HUDEP-2 (cell line): ENCODE measurements around the gene MET.
"Not testable (repeated sequence)": the region's sequence is repeated elsewhere in the genome, so short reads cannot be mapped to it uniquely, and the experiment has no call there.

ENCODE experiments used
- DNase-seq, 76 experiments: peaks; one replicate each; lab custom pipeline; 2025; ENCODE audit not compliant: unreplicated experiment in 76 of 76; lab: John Stamatoyannopoulos, UW

The MET gene

GRCh38 chr7:116697152-116697551 is 25.2 kb downstream of the MET start:
- DNase-seq, result no peak

DNA sequence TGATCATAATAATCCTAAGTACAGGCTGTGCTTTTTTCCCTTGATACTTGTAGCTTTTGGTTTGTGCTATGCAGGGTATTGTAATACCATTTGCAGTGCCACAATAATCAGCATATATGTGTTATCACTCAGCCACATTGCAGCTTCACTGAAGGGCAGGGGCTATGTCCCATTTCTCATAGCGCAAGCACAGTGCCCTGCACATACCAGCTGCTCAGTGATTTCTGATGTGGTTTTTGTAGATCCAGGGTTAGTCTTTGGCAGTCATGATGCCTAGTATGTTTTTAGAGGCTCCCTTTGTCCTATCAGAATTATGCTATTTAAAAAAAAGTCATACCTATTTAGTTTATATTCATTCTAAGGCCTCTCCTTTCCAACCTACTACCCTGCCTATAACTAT is 25.8 kb downstream of the MET start:
- DNase-seq, result no peak

GRCh38 chr7:116698396-116698795 is 26.4 kb downstream of the MET start:
- no peak for DNase-seq

DNA sequence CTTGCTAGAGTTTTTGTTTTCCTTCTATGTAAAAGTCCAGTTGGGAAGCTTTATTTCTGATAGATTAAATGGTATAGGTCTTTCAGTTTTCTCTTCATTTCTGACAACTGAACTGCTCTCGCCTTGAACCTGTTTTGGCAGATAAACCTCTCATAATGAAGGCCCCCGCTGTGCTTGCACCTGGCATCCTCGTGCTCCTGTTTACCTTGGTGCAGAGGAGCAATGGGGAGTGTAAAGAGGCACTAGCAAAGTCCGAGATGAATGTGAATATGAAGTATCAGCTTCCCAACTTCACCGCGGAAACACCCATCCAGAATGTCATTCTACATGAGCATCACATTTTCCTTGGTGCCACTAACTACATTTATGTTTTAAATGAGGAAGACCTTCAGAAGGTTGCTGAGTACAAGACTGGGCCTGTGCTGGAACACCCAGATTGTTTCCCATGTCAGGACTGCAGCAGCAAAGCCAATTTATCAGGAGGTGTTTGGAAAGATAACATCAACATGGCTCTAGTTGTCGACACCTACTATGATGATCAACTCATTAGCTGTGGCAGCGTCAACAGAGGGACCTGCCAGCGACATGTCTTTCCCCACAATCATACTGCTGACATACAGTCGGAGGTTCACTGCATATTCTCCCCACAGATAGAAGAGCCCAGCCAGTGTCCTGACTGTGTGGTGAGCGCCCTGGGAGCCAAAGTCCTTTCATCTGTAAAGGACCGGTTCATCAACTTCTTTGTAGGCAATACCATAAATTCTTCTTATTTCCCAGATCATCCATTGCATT is 27.1 kb downstream of the MET start:
- no peak for DNase-seq

DNA sequence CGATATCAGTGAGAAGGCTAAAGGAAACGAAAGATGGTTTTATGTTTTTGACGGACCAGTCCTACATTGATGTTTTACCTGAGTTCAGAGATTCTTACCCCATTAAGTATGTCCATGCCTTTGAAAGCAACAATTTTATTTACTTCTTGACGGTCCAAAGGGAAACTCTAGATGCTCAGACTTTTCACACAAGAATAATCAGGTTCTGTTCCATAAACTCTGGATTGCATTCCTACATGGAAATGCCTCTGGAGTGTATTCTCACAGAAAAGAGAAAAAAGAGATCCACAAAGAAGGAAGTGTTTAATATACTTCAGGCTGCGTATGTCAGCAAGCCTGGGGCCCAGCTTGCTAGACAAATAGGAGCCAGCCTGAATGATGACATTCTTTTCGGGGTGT is 27.7 kb downstream of the MET start:
- no peak for DNase-seq

- DNase-seq, result no peak
Measured at GRCh38 chr7:116702046-116702785, 30.2 kb downstream of the MET start.

GRCh38 chr7:116704650-116705228 is 32.7 kb downstream of the MET start:
- DNase-seq, result no peak

GRCh38 chr7:116705419-116705818 is 33.4 kb downstream of the MET start:
- DNase-seq, result no peak

DNA sequence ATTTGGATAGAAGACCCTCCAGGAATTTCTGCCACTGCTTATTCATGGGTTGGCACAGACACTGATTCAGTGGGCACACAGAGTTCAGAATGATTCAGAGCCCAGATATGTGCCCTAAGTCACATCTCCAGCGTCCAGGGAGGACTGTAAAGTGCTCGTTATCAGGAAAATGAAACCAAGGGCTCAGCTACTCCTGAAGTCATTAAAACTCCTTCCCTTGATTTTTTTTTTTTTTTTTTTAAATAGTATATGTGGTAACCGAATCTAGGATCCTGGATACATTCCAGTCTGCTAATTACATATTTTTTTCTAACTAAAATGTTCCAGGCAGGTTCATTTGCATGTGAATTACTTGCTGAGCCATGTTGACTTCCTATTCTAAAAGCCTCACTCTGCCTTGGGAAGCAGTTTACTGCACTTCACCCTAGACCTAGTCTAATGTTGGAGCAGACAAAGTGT is 34.7 kb downstream of the MET start:
- no peak for DNase-seq

DNA sequence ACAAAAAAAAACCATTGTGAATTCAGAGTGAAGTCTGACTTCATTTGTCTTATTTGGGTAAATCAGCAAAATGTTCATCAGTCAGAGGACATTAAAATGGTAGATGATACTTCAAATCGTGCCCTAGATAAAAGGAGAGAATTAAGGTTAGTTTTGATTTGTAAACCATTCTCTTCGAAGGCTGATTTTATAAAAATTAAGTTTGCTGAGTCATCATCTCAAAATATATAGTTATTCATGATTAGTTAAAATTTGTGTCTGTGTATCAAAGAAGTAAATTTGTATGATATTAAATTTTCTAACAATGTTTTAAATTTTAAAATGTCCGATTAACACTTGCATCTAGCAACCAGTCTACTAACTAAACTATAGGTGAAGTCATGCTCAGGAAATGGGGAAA is 35.3 kb downstream of the MET start:
- no peak for DNase-seq

DNA sequence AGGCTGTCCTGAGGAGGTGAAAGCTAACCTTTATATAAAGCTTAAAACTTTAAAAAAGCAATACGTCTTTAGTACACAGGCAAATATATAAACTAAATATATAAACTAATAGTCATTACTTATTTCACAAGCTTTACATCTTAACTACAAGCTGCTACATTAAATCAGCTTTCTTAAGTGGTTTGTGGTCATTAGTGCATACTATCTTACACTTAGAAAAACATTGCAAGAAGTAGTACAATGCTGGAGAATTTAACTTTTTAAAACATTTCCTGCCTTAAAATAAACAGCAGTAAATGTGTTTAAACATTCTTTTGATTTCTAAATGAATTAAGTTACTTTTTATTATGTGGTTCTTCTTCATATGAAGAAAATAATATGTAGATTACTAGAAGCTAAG is 36.3 kb downstream of the MET start:
- no peak for DNase-seq

GRCh38 chr7:116708861-116709260 is 36.9 kb downstream of the MET start:
- no peak for DNase-seq

DNA sequence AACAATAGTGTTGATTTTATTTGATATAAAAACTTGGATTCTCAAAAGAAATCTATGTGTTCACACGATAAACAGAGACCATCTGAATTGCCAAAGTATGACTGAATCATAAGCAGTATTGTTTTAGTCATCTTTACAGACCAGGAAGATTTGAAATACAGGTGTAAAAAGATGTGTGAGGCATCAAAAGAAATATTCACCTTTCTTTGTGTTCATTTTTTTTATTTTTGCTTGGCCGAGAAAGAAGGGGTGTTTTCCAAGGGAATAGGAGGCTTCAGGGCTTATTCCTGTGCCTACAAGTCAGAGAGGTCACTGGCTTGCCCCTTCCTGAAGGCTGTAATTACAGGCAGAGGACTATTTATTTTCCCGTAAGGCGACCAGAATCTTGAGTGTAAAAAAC is 37.3 kb downstream of the MET start:
- DNase-seq, result no peak

GRCh38 chr7:116710764-116711452 is 38.9 kb downstream of the MET start:
- no peak for DNase-seq

DNA sequence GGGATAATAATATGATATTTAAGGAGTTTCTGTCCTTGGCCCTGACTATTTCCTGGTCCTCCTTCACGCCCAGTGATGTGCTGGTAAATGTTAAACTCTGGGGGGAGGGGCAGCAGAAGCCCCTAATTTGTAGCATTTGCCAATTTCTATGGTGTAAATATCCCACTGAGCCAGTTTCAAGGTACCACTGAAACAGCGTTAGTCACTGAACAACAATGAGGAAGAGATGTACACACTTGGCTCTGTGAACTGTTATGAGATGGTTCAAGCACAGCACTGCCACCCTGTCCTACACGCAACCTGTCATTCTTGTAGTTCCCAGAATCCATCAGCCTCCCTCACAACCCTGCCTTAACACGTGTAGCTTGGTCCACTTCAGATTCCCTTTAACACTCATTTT is 39.8 kb downstream of the MET start:
- no peak for DNase-seq

DNA sequence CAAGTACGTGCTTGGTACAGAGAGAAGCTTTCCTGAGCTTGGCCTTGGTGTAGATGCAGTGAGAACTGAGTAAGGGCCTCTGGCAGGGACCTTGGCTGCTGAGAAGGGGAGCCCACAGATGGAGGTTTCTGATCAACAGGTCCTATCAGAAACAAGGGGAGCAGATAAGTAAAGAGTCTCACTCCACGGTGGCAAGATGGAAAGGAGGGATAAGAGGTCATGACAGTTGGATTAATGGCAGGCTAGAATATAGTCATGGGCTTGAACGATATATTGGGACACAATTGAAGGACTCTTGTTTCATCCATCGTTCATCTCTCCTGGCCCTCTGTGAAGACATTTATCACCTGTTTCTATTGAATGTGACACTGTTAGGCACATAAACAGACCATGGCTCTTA is 41.5 kb downstream of the MET start:
- no peak for DNase-seq

GRCh38 chr7:116713918-116714317 is 41.9 kb downstream of the MET start:
- no peak for DNase-seq

GRCh38 chr7:116715077-116715476 is 43.1 kb downstream of the MET start:
- no peak for DNase-seq

GRCh38 chr7:116717137-116717536 is 45.1 kb downstream of the MET start:
- DNase-seq, result no peak

GRCh38 chr7:116723959-116724529 is 52.0 kb downstream of the MET start:
- not testable (repeated sequence) for DNase-seq
